NCI-H2171 (cell line): ENCODE results near the gene TUBGCP6.

Experiments used
- DNase-seq: peaks from one replicate; lab custom pipeline; 2025; lab: John Stamatoyannopoulos, UW

The TUBGCP6 gene

GRCh38 chr22:50180727-50181521, 63.9 kb downstream of the TUBGCP6 start:
- DNase-seq = no peak

DNA sequence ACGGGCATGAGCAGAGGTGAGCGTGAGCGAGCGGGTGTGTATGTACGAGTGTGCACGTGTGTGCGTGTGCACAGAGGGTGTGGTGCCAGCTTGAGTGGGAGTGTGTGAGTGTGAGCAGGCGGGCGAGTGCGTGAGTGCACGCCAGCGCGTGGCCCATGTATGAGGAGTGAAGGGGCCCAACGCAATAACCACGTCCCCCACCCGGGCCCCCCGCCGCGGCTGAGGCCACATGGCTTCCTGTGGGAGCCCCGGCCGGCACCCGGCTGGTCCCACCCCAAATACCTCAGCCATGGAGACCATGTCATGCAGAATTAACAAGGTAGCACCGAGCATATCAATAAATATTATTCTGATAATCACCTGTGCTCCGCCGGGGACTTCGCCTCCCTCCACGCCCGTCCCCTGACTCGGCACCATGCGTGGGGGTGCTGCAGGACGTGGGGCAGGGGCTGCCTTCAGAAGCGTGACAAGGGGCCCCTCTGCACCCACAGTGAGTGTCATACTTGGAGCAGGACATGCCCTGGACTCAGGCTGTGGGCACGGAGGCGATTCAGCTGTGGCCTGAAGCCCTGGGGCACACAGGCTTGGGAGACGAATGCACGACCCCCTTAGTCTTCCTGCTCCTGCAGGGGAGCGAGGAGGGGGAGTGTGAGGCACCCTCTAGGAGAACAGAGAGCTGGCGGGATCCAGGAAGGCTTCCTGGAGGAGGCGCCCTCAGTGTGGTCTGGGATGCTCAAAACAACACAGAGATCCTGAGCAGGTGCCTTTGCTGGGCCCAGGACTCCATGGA, 64.7 kb downstream of the TUBGCP6 start:
- DNase-seq = no peak

DNA sequence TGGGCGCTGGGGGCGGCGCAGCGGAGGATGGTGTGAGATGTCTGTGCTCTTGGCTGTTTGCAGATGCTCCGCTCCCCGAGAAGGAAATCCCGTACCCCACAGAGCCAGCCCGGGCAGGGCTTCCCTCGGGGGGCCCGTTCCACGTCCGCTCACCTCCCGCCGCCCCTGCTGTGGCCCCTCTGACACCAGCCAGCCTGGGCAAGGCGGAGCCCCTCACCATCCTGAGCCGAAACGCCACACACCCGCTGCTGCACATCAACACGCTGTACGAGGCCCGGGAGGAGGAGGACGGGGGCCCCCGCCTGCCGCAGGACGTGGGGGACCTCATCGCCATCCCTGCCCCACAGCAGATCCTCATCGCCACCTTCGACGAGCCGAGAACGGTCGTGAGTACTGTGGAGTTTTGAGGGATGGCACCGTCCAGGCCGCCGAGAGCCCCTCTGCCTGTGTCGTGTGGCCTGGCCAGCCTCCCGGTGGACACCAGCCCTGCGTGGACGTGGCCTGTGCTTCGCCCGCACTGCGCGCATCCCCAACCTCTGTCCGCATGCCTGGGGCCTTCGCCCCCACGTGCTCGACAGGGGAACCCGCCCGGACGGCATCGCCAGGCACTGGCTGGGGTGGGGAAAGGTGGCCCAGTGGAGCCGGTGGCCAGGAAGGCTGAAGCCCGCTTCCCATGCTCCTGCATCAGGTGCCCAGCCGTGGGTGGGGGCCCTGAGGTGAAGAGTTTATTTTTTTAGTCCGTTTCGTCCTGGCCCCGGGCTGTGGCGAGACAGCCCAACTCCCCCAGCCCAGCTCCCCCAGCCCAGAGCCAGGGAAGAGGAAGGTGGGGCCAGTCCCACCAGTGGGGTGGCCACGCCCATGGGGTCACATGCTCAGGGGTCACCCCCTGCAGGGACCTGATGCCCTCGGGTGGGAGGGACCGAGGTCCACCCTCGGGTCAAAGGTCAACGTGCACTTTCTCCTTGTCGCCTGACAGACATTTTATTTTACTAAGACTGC, 65.7 kb downstream of the TUBGCP6 start:
- no peak for DNase-seq

DNA sequence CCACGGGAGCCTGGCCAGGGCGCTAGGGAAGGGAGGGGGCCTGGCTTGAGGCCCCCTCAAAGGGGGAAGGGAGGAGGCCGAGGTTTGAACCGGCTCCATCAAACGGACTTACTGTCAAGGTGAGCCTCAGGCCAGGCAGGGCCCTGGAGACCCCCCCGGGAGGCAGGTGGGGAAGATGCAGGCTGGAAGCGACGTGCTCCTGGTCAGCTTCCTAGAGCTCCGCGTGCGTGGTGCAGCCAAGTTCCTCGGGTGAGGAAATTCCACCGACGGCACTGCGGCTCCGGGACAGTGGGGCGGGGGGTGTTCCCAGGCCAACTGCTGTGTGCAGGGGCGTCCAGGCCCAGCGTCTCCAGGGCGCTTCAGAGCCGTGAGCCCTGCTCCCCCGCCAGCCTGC, 66.4 kb downstream of the TUBGCP6 start:
- no peak for DNase-seq

GRCh38 chr22:50177537-50178470, 67.0 kb downstream of the TUBGCP6 start:
- DNase-seq = no peak

GRCh38 chr22:50176850-50177536, 67.8 kb downstream of the TUBGCP6 start:
- DNase-seq = no peak

DNA sequence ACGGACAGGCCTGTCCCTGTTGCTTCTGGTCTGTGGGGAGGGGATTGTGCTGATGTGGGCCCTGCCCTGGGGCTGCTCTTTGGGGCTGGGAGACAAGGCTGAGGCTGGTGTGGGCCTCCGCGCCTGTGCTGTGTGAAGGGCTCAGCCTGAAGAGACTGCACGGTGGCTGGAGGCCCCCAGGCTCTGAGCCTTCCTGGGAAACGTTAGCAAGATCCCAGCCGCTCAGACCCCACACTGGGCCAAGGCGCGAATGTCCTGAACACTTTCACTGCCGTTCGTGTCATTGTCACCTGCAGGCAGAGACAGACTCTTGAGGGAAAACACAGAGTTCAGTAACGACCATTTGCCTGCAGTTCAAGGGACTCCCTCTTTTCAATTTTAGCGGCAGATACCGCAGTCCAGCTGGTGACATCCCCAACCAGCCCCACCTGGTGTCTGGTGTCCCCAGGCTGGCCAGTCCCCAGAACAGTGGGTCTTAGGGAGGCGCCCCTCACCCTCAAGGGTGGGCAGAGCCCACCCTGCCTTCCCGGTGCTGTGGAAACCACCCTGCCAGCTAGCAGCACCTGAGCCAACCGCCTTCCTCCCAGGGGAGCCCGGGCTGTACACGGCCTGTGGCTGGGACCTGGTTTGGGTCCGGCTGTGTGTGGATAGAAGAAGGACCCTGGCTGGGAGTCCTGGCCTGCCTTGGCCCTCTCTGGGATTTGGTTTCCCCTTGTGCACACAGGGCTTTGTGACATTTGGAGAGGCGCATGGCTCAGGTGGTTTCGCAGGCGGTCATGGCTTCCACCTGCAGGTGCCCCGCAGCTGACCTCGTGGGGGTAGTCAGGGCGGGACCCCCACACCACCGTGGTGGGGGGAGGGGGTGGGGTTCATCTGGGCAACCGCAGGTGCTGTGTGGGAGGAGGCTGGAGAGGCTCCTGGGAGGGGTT, 68.6 kb downstream of the TUBGCP6 start:
- DNase-seq = no peak

DNA sequence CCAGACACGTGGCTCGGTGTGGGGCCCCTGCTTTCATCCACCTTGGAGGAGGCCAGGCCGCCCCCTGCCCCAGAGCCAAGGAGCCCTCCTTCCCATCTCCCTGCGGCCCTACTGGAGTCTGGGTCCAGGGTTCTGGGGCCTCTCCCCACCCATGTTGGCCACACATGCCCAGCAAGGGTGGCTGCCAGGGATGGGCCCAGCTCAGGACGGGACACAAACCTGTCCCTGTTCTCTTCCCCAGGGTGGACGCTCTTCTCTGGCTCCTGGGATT, 69.7 kb downstream of the TUBGCP6 start:
- DNase-seq = no peak

DNA sequence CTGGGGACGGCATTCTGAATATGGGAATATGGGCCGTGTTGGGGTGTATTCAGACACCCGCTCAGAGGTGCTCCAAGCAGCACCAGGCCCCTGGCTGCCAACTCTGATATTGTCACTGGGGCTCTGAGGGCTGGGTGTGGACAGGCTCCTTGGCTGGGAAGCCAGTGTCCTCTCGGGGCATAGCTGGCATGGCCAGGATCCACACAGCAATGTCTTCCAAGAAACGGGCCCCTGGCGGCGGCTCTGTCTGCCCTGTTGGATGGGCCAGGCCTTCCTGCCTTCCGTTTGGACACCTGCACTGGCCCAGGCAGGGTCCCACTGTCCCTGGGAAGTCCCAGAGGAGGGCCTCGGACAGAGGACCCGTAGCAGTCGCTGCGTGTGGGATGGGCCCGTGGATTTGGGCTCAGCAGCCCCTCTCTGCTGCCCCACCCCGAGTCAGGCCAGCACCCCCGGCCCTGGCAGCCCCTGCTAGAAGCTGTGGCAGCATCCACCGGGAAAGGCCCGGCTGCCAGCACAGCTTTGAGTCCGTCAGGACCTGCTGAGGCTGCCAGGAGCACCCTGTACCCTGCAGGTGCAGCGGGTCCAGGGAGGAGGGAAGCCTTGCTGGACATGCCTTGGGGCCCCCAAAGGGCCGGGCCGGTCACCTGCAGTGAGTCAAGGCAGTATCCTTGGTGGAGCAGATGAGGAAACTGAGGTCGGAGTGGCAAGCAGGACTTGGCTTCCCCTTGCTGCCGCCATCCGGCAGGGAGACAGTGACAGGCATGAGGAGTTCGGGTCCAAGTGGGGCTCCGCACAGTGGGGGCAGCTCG, 70.2 kb downstream of the TUBGCP6 start:
- no peak for DNase-seq

DNA sequence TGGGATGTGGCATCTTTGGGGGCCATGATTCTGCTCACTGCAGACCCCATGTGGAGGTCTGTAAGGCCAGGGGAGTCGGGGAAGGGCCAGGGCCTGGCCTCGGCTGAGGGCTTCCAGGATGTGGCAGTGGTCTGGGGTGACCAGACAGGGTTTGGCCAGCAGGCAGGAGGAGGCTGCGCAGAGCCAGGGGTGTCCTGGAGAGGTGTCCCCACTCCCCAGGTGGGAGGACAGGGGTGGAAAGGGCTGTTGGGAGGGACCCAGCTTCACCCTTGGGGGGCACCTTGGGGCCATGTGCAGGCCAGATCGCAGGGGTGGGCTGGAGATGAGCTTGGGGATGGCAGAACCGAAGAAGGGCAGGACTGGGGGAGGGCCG, 70.9 kb downstream of the TUBGCP6 start:
- DNase-seq = no peak

DNA sequence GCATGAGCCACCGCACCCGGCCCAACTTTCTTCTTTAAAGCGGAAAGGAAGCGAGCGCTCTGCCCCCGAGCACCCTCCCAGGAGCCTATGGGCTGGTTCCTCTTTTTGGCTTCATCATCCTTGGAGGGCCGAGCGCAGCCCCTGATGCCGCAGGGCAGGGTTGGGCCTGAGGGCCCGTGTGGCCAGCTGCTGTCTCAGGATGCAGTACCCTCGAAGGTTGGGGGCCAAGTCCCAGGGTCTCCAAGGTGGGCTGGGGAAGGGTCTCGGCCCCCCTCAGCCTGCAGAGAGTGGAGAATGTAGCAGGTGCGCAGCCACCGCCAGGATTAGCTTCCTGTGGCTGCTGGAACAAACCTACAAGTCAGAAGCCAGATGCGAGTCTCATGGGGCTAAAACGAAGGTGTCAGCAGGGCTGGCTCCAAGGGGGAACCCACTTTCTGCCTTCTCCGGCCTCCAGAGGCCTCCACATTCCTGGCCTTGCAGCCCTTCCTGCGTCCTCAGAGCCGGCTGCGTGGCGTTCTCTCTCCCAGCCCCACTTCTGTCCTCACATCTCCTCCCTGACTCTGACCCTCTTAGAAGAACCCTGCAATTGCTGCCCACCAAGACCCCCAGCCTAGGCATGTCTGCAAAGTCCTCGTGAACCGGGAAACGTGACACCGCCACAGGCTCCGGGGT, 71.4 kb downstream of the TUBGCP6 start:
- no peak for DNase-seq

DNA sequence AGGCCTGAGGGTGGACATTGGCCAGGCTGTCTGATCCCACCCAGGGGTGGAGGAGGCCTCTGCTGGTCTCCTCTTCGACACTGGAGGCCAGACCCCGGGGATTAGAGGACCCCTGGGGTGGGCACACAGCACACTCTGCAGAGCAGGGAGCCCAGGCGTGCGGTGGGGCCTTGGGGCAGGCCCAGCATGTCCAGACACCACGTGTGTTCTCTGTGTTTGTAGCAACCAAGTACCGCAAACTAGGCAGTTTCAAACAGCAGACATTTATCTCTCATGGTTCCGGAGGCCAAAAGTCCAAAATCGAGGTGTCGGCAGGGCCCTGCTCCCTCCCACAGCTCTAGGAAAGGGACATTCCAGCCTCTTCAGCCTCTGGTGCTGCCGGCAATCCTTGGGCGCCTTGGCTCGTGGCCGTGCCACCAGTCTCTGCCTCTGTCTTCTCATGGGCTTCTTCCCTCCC, 72.8 kb downstream of the TUBGCP6 start:
- no peak for DNase-seq

DNA sequence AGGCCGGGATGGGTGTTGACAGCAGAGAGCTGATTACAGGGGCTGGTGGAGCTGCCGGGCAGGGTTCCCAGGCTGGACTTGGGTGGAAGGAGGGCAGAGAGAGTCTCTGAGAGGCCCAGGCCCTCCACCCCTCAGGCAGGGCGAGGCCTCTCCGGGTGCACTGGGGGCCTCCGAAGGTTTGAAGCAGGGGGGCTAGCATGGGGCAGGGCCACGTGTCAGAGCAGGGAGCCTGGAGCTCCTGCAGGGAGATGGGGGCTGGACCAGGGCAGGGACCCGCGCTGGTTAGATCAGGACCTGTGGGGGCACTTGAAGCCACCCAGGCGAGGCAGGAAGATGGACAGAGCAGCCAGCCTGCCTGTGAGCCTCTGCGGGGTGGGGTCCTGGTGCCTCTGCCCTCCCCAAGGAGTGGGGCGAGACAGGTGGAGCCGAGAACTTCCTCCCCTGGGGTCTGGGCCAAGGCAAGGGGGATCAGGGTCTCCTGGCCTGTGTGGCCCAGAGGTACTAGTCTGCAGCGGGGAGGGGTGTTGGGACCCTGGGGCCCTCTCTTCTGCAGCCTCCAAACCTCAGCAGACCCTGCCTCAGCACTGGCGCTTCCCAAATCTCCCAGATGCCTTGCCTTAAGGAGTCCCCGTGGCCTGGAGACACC, 73.4 kb downstream of the TUBGCP6 start:
- no peak for DNase-seq

- DNase-seq = peak; percentile 39
Observed at GRCh38 chr22:50170453-50171318, 74.1 kb downstream of the TUBGCP6 start, which contains the start of gene PANX2. TSS of gene PANX2 (plus strand) at chr22:50170731. CDS start at chr22:50170731, 0 bp downstream.

- DNase-seq = peak; percentile 52
Observed at GRCh38 chr22:50169774-50170341, 75.0 kb downstream of the TUBGCP6 start.

GRCh38 chr22:50169181-50169759, 75.6 kb downstream of the TUBGCP6 start:
- DNase-seq = no peak
